ENCODE results near the gene EDAR.

The EDAR gene

DNA sequence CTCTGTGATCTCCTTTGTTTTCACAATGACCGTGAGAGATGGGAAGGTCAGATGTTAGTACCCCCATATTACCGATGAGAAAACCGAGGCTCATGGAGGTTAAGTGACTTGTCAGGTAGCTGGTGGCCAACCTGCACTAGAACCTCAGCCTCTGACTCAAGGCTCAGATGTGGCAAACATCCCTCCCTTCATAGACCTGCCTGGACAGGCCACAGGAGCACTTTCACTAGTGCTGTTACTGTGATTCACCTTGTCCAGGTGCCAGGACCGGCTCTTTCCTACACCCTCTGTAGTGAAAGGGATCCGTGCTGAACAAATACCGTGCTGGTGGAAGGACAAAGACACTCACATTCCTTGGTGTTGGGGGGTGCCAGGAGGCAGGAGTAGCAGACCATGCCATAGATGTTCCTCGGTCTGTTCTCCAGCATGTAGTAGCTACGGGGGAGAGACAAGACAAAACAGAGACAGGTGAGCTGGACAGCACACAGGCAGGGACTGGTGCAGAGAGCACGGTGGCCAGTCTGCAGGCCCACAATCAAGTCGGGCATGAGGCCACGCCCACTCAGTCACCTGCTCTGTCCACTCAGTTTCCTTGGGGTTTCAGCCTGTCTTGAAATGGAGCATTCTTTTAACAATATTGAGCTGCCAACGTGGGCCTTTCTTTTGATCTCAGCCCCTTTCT, 65.9 kb downstream of the EDAR start:
- DNase-seq, result no peak

DNA sequence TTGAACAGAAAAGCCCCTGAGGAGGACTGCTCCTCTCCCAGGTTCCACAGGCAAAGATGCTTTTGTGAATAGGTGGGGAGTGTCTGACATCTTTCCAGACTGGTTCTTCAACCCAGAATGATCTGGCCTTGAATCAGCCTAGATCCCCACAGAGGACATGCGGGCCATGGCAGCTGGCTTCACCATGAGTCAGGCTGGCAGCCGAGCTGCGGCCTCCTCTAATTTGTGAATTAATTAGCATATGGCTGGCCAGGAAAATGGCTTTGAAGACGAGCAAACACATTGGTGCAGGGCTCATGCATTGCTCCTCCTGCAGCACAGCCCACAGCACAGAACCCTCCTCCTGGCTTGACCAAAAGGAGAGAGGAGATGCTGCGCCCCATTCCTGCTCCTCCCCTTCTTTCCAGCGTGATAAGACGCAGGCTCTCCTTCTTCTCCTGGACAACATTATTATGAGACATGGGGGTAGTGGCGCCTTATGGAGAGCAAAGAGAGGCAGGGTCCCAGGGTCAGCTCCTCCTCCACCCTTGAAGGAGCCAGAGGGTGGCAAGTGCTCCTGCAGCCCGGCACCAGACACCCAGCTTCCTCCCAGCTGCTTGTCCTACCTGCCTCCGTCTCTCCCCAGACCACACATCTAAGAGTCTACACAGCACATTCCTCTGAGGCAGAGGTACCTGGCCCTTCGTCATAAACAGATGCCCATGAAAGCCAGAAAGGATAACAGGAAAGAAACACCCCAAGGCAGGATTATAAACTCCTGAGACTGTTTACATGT, 66.7 kb downstream of the EDAR start:
- DNase-seq, result no peak

DNA sequence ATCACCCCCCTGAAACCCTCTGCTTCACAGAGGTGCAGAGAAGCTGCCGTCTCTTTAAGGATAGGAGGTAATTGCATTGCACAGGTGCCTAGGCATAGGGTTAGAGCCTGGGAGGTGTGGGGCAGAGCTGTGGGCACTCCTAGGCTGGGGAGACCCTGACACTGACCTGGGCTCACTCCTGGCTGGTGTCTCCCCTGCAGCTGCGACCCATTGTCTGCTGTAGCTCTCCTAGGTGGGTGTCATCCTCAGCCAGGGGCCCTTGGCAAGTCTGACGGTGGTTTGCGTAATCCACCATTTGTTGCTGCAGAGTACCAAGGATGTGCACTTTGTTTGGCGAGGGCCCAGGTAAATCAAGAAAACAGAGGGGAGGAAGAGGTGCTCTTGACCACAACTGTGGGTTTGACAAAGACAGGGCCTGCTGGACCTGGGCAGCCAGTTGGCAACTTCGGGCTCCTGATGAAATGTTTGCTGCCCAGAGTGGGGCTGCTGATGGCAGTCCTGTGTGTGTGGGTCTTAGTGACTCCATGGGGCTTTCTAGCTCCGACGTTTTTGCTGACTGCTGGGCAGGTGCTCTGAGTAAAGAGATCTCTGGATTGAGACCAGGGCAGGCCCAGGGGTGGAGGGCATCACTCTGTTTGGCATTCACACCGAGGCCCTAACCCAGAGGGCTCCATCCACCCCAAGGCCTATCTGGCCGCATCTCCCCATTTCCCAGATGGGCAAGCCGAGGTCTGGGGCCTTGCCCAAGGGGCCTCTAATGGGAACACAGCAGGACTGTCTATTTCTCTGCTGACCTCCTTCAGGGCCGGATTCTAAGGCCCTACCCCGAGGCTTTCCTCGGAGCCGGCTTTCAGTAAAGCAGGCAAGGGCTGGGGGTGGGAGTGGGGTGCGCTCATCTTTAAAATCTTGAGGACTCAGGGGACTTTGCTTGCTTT, 67.7 kb downstream of the EDAR start:
- DNase-seq, result no peak

DNA sequence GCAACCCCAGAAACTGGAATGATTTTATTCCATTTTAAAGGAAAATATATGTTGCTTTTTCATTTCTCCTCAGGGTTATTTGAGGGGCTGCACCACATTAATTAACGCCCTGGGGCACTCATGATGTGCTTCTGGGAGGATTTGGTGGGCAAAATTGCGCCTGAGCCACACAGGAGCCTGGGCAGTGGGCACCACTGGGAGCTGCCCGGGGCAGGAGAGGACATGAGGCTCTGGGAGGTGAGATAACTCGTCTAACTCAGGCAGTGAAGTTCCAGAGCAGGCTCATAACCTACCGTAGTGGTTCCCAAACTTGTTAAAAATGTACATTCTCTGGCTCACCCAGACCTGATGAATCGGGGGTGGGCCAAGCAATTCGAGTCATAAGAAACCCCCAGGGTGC, 68.3 kb downstream of the EDAR start:
- DNase-seq, result no peak

DNA sequence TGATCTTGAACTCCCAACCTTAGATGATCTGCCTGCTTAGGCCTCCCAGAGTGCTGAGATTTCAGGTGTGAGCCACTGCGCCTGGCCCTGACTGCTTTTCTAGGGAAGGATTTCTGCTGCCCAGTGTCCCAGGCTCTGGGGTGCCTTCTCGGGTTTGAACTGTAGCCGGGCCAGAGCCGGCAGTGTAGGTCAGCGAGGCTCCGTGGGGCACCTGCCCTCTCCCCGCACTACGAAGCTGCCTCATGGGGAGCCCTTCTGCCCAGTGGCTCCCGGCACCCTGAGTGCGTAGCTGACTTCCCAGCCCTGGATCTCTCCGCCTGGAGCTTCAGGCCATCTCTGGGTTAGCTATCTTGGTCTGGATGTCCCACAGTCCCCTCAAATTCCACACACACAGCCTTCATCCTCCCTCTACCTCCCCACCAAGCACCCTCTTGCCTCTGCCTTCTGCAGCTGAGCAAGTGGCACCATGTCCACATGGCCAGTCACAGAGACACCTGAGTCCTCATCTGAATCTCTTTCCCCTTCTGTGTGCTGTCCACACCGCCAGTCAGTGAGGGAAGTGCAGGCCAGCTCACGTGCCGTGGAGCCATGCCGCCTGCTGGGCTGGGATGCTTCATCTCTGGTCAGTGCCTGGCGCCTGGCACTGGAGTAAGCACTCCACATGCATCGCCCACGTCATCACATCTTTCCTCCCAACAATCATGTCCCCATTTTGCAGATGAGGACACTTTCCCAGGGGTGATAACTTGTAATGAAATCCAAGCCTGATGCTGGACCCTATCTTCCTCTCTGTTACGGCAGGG, 69.2 kb downstream of the EDAR start:
- DNase-seq, result no peak

DNA sequence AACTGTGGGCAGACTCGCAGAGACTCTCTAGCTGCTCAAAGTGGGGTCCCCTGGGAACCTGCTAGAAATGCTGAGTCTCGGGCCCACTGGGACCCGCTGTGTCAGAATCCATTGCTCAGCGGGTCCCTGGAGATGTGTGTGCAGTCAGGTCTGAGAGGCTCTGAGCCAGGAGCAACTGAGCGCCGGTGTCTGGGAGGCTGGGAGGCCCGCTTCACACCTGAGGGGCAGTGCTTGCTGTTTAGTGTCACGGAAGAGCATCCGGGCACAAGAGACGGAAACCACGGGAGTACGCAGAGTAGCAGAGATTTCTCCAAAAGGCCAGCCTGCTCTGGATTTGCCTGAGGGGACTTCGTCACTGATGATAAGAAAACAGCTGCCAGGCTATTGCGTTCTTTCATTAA, 70.1 kb downstream of the EDAR start:
- no peak for DNase-seq

DNA sequence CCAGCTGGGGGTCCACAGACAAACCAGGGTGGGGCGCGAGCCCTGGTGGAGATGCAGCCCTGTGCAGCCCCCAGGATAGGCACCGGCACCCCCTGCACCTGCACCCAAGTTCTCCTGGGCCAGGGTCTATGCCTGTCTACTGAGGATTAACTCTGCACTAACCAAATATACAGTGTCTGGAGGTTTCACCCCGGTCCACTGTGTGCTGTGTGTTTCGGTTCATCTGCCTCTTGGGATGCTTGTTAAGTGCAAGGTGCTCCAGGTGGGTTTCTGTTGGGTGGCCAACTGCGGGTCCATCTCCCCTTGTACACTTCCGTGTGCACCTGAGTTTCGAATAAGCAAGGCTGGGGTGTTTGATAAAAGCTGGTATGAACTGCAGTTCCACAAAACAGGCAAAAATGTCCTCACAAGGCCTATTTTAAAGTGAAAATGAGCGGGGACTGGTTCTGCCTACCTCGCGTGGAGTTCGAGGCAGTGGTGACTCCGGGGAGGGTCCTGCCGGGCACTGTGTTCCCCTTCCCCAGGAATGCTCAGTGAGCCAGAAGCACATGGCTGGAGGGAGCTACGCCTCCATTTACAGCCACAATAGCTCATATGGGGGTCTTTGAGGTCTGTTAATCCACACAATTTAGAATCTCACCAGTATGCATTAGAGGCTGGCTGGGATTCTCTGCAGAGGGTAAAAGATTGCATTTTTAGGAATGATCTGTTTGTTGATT, 70.7 kb downstream of the EDAR start:
- DNase-seq, result no peak

DNA sequence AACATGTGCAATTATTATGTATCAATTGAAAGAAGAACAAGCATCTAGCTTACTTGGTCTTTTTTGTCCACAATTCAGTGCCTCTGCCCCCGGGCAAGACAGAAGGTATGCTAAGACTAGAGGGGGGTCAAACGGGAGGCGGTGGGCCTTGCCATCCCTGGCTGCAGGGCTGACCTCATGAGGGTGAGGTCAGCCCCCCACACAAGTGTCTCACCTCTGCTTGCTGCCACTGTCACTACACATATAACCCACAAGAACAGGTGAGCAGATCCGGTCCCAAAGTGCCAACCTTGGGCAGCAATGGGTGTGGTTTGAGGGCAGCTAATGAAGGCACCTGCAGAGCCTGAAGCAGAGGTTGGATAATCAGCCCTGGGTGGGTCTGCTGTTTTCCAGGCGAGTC, 71.5 kb downstream of the EDAR start:
- no peak for DNase-seq

DNA sequence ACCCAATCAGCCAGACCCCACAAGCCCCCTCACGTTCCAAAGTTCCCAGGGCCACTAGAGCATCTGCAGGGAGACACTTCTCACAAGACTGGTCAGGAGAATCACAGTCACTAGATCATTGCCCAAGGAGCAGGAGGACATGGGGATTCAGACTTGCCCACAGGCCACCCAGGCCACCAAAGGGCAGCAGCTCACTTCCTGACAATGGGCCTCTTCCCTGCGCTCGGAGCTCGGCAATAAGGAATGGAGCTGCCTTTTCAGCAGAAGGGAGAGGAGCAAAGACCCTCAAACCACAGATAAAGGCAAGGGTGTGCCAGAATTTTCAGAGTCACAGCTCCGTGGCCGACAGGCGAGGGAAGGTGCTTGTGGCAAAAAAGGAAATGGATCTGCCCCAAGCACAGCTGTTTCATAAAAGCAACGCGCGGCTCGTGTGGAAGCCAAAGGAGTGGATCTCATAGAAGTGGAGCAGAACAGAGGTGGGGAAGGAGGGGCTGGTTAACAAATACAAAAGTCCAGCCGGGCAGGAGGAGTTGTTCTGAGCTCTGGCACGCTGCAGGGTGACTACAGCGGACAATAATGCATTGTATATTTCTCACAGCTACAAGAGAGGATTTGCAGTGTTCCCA, 72.1 kb downstream of the EDAR start:
- no peak for DNase-seq

DNA sequence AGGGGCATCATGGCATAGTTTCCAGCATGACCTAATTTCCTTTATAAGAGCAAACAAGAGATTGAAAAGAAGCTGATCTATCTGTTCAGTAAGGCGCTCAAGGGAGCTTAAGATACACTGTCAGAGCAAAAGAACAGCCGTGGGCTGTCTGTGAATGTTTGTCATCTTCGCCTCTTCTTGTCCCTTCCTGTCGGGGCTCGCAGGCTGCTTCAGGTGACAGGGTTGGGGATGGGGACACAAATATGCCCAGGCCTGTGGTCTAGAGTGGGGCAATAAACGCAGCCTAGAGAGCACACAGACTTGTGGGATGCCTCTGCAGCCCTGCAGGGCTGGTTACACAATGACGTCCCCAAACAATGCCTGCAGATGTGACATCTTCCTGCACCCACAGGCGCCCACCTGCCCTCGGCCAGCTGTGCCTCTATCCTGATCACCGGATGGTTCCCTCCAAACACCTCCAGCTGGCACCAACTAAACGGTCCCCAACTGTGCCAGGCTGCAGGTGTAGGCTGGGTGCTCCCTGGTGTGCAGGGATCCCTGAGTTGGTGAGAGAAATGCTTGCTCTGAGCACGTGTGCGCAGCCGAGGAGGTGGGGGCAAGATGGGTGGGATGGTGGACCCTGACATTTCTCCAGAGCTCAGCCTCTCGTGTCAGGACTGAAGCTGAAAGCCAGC, 72.8 kb downstream of the EDAR start:
- DNase-seq, result no peak

DNA sequence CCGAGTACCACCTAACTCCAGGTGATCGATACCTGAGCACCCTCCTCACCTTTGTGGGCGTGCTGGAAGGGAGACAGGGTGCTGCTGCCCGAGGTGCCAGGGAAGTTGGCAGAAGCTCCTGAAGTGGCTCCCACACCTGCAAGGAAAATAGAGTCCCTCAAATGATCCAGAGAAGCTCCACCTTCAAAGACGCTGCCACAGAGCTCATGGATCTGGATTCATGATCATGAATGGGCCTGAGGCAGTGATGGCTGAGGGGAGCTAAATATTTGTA, 76.5 kb downstream of the EDAR start:
- DNase-seq, result no peak

DNA sequence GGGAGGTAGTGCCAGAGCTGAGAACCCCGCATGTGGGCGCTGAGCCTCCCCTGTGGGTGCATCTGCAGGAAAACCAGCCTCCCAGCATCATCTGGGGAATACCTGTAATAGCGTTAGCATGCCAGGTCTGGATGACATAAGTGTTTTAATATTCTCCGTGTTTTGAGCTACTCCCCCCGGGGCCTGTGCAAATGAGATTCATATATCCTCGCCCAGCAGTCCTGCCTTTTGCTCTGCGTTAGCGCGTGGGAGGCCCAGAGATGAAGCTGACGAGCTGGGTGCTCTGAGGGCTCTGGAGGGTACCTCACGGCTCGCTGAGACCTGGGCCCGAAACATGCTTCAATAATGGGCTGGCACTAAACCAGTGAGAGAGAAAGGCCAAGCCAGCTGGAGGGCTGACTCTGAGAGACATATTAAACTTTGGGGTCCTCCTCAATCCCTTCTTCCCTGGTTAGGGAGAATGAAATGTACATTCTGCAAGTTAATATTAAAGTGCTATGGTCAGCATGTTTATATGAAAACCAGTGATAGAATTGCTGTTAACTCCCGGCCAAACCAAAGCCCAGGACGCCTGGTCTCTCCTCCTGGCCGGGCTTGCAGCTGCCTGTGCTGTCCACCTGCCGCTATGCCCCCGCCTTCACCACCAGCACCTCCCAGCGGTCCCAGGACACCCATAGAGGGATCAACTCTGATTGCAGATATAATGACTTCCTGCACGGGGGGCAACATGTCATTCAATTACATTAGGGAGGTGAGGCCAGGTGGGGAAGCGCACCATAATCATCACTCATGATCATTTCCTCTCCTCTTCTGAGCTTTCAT, 77.0 kb downstream of the EDAR start:
- DNase-seq, result no peak

DNA sequence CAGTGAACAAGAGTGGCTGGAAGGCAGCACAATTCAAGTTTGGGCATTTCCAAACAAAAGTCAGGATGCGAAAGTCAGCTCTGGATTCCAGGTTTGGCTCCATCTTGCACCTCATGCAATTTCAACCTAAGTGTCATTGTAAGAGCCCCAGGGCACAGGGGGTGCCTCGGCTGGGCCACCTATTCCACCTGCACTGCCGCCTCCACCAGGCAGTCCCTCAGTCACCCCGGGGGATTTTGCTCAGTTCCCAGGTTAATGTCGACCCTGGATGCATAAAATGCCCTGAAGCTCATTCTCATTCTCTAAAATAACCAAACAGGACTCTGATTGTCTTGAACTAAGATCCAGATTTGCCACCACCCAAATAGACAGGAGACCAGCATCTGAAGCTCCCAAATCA, 77.6 kb downstream of the EDAR start:
- DNase-seq, result no peak

DNA sequence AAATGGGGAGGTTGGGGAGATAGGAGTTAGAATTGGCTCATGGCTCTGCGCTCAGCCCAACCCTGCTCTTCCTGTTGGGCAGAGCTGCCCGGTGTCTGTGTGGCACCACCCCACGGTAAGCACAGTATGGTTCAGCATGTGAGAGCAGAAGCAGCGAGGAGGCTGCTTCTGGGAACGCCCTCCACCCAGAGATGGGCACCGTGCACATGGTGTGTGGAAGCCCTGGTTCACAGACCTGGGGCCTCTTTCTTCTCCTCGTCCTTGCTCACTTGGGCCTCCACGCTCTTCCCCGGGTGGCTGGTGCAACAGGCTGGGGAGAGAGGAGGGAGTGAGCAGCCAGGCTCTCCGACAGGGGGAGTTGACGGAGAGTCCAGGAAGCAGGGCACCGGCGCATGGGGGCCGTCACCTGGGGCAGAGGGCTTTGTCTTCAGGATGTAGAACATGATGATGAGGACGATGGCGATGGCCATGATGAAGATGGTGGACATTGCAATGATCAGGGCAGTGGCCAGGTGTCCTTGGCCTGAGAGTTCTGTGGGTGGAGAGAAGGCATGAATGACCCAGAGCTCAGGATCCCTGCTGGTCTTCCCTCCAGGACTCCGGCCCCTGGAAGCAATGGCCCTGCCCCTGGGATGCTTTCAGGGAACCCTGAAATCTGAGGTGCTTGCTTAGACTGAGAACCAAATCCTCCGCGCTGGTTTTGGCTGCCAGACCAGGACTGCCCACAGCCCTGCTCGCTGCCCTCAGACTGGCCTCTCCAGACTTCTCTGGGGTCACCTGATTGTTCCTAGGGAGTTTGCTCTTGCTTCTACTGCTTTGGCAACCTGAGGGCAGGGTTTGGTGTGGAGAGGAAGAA, 78.3 kb downstream of the EDAR start:
- DNase-seq, result no peak

DNA sequence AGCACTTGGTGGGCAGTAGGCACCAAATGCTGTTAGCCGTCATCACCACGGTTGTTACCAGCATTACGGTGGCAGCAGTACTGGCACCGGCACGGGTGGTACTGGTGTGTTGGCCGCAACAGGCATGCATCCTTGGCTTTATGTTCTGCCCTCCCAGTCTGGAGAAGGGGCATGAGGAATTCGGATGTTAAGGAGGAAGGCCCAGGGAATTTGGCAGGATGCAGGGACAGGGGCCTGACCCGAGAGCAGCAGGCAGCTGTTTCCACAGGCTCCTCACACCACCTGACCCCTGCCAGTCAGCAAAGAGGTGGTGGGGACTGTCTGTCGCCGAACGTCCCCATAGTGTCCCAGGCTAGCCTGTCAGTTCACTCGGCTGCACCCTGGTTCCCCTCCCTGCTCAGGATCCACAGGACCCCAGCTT, 79.0 kb downstream of the EDAR start:
- DNase-seq, result no peak

DNA sequence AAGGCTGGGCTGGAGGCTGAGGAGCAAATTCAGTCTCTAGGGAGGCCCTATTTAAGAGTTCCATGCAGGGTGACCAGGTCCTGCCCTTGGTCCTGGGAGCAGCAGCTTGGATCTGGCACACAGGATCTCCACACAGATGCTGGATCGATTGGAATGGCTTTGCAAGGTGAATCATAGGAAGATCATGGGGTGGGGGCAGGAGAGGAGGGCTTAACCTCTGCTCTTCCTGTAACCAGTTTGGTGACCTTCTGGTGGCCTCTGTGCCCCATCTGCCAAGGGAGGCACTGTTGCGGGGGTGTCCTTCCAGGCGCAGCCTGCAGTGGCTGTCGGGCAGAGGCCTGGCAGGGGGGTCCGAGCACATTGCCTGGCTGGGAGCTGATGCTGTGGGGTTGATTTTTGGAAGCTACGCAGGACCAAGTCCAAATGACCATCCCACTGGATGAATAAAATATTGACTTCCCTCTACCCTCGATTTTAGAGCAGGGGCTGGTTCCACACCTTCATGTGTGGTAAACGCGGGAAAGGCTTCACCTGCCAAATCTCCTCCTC, 79.7 kb downstream of the EDAR start:
- no peak for DNase-seq

DNA sequence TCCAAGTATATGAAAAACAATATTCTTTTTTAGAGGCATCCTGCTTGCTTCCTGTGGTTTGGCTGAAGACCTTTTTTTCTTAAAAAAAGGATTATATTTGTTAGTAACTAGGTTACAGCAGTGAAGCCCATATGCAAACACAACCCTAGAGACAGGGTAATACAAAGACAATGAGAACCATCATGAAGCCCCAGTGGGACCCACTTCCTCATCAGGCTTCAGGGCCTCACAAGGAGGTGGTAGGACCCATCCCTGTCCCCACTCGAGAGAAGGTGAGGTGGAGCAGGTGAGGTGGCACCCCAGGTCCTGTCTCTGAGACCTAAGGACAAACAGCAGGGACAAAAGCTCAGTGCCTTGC, 80.3 kb downstream of the EDAR start:
- DNase-seq, result no peak

DNA sequence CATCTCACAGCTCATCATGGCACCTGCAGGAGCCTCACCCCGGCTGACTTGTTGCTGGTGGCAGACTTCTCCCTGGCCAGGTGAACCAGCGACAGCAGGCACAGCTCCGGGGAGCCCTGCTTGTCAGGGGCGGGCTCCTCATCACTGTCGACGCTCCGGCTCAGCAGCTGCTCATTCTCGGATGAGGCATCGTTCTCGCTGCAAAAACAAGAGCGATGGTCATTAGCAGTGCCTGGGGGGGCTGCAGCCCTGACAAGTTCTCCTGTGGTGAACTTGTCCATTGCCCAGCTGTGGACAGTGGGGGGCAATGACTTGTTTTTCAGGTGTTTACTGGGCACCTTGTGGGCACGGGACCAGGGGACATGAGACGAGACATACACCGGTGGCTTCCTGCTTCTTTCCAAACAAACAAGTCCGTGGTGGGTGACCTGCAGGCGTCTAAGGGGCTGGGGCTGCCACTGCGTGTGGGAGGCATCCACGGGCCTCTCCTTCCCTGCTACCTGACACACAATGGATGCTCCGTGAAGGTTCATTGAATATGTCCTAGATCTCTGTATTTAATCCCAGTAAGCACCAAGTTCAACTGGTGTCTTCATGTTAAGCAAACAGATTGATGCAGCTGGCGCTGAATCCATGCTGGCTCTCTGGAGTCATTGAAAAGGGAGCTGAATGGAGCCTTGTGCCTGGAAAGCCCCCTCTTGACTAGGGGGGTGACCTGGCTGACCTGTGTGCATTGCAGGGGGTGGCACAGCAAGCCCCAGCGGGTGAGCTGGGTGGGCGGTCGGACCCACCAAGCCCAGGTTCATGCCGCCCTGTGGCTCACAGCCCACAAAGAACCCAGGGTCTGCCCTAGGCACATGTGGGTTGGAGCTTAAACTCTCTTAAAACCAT, 81.0 kb downstream of the EDAR start:
- DNase-seq, result no peak
